Hepatic stellate cell (primary cell): ENCODE results near the gene TPSB2.
"Not testable (repeated sequence)": the region's sequence is repeated elsewhere in the genome, so short reads cannot be mapped to it uniquely, and the experiment has no call there.

ENCODE experiments used
- DNase-seq: peaks from one replicate; pipeline ENCODE4 v3.0.0; 2011; ENCODE audit warnings: low spot score

TPSB2 gene

GRCh38 chr16:1199347-1200013 is 30.5 kb downstream of the TPSB2 start:
- no peak for DNase-seq

- DNase-seq, result not testable (repeated sequence)
Observed at GRCh38 chr16:1198671-1199346, 31.2 kb downstream of the TPSB2 start.

- no peak for DNase-seq
Observed at GRCh38 chr16:1198194-1198593, 31.8 kb downstream of the TPSB2 start.

DNA sequence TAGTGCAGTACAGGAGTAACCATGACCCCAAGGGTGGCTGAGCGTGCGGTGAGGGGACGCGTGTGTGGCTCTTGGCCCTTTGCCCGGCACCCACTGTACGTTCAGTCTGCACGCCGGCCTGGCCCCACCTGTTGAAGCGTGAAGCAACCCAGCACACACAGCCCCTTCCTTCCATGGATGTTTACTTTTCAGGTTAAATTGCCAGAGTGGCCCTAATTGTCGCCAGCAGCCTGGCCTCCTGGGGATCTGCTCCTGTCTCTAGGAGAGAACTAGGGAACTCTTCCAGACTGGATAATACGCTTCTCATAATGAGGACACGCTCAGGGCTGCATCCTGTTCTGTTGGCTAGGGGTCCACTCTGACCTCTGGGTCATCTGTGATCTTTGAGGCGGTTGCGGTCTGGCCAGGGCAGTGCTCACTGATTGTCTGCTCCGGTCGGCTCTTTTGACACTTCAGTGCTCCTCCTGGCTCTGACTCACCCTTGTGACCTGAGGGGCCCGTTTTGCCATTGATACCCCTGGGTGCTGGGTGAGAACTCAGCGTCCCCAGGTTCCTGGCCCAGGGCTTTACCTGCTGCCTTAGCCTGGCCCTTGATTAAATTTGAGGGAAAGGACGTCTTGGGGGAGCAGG is 32.6 kb downstream of the TPSB2 start:
- no peak for DNase-seq

- no peak for DNase-seq
Observed at GRCh38 chr16:1196494-1196893, 33.5 kb downstream of the TPSB2 start.

DNA sequence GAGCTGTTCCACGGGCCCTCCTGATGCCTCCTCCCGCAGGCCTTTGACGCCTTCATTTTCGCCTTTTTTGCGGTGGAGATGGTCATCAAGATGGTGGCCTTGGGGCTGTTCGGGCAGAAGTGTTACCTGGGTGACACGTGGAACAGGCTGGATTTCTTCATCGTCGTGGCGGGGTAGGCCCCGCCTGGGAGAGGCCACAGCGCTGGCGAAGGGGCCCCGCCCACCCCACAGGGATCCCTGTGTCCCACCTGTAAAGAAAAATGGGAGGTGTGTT is 34.7 kb downstream of the TPSB2 start:
- DNase-seq, result no peak

DNA sequence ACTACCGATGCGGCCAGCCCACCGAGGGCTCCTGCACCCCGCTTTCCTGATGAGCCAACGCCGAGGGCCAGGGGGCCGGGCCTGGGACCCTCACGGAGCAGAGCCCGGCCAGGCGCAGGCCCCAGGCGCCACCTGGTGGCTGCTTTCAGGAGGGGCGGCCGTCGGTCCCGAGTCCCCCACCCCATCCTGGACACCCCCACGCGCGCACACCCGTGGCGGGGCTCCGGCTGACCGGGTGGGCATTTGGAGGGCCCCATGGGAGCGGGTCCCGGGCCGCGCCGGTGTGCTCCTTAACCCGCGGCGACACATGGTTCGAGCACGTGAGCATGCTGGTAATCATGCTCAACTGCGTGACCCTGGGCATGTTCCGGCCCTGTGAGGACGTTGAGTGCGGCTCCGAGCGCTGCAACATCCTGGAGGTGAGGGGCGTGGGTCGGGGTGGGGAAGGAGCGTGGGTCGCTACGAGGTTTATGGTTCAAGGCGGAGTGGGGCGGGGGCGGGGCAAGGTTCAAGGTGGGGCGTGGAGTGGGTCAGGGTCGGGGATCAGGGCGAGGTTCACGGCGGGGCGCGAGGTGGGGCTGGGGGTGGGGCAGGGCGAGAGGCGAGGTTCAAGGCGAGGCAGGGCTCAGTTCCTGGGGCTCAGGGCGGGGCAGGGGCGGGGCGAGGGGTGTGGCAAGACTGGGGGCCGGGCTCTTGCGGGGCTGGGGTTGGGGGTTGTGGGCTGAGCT is 35.2 kb downstream of the TPSB2 start:
- peak; percentile 51 for DNase-seq

DNA sequence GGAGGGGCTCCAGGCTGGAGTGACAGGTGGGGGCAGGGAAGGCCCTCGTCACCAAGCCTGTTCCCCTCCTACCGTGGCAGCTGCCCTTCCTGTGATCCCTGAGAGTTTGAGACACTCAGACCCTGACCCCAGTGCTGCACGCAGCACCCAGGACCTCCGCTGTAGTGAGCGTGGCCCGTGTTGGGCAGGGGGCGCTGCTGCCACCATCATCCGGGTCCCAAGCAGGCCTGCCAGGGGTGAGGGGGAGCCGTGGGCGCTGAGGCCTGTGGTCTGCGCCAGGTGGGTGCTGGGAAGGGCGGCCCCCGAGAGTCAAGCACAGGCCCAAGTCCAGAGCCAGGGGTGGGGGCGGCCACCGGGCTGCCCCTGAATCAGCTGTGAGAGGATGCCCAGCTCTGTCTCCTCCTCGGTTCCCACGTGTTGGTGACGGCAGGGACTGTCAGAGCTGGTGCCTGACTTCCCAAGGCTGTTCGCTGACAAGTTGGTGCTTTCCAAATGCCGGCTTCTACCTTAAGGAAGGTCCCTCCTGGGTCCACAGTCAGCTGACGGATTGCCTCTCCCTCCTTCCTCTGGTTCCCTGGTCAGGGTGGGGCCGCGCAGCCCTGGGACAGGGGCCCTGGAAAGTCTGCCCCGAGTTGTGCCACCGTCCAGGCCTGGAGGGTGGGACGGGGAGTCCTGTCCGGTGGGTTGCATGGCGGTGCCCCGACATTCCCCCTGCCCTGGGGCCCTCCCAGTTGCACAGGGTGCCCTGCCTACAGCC is 36.0 kb downstream of the TPSB2 start:
- no peak for DNase-seq

- no peak for DNase-seq
Observed at GRCh38 chr16:1193143-1193824, 36.7 kb downstream of the TPSB2 start.

GRCh38 chr16:1192384-1193073 is 37.5 kb downstream of the TPSB2 start:
- DNase-seq, result no peak

DNA sequence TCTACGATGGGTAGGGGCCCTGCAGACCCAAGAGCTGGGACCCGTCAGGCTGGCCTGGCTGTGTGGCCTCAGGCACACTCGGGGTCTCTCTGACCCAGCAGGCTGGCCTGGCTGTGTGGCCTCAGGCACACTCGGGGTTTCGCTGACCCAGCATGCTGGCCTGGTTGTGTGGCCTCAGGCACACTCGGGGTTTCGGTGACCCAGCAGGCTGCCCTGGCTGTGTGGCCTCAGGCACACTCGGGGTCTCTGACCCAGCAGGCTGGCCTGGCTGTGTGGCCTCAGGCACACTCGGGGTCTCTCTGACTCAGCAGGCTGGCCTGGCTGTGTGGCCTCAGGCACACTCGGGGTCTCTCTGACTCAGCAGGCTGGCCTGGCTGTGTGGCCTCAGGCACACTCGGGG is 39.2 kb downstream of the TPSB2 start:
- DNase-seq, result not testable (repeated sequence)

DNA sequence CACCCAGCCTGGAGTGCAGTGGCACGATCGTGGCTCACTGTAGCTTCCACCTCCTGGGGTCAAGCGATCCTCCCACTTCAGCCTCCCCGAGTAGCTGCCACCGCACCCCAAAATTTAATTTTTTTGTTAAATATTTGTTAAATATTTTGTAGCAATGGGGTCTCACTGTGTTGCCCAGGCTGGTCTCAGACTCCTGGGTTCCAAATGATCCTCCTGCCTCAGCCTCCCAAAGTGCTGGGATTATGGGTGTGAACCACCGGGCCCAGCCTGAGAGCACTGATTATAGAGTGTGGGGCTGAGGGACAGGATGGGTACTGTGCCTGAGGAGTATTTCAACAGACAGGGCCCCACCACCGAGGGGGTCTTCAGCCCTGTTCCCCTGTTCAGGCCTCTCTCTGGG is 40.5 kb downstream of the TPSB2 start:
- DNase-seq, result no peak

- DNase-seq, result peak; percentile 51
Observed at GRCh38 chr16:1188432-1189189, 41.4 kb downstream of the TPSB2 start.

DNA sequence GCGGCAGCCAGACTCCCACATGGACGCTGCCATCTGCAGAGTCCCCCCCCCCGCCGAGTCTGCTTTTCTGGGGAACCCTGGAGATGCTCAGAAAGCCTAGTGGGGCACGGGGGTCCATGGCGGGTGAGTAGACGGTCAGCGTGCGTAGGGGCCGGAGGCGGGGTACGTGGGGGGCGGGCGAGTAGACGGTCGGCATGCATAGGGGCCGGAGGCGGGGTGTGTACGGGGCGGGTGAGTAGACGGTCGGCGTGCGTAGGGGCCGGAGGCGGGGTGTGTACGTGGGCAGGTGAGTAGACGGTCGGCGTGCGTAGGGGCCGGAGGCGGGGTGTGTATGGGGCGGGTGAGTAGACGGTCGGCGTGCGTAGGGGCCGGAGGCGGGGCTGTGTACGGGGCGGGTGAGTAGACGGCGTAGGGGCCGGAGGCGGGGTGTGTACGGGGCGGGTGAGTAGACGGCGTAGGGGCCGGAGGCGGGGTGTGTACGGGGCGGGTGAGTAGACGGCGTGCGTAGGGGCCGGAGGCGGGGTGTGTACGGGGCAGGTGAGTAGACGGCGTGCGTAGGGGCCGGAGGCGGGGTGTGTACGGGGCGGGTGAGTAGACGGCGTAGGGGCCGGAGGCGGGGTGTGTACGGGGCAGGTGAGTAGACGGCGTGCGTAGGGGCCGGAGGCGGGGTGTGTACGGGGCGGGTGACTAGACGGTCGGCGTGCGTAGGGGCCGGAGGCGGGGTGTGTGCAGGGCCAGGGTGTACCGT is 44.4 kb downstream of the TPSB2 start:
- not testable (repeated sequence) for DNase-seq

- no peak for DNase-seq
Observed at GRCh38 chr16:1184980-1185379, 45.0 kb downstream of the TPSB2 start.

DNA sequence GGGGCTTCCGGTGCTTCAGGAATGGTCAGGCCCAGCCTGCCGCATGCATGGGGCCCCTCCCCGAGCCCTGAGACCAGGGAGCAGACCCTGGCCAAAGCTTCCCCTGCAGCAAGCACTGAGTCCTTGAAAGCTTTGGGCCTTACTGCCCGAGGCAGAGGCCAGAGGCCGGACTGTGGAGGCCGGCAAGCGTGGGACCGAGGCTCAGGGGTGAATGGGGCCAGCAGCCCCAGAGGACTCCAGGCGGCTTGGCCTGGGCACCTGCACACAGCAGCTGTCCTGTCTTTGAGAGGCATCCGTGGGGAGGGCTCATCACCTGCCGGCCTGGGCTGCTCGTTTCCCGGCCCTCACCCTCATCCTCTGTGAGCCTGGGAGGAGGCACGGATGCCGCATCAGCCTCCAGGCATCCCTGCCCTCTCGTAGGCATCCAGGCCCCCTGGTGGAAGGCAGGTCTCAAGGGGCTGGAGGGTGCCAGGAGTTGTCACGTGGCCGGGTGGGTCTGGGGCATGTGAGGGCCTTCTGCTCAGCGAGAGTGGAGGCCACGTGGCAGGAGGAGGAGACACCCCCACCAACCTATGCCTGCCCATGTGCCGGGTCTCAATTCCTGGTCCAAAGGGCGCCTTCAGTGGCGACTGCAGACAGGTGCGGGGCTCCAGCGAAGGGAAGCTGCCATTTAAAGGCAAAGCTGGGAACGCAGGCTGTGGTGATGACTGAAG is 45.7 kb downstream of the TPSB2 start:
- DNase-seq, result no peak

DNA sequence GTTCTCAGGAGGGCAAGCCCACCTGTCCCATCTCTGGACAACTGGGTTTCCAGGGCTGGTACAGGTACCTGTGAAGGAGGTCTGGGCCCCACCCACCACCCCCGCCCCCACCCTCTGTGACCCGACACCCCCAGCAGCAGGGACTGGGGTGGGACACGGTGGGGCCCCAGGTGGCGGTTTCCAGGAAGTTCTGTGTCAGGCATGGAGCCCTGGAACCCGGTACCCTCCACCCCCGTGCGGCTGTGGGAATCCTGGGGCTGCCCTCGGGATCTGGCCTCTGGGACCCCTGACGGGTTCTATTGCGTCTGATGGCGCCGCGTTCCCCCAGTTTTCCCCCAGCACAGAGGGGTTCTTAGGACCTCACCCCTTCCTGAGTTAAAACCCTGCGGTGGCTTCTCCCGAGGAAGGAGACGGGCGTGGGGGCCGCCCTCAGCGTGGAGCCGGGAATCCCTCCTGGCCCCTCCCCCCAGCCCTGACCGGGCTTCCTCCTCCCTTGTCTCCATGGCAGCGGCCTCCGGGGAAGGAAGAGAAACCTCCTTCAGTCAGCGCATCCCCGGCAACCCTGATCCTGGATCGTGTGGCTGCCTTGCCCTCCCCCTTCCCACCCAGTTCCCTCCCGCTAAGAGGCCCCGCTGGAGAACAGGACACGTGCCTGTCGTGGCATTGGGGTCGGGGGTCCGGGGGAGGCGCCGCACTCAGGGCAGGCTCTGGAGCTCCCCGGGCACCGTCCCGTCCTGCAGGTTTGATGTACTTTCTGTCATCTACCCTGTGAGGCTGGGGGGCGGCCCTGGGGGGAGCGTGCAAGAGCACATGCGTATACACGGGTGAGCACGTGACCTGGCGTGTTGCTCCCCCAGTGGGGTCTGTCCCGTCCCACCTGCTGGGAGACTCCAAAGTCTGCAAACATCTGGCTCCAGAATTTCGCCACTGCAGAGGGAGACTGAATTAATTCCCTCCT is 46.8 kb downstream of the TPSB2 start:
- peak; percentile 94 for DNase-seq

- DNase-seq, result peak; percentile 92
Observed at GRCh38 chr16:1182316-1182671, 47.7 kb downstream of the TPSB2 start.
